OCI-LY7 (cell line): ENCODE results near the gene ZSWIM3.

Source experiments
- CTCF ChIP-seq: fragments of 200-600 bp; sonication (generic); conservative IDR thresholded peaks from 2 replicates; pipeline ENCODE4 v1.5.1; 2014; ENCODE audit warnings: mild to moderate bottlenecking, antibody characterized with exemption, low read length, moderate library complexity, mixed read lengths
- EZH2phosphoT487 ChIP-seq: fragments of 200-600 bp; sonication (generic); IDR thresholded peaks from 2 replicates; pipeline ENCODE4 v1.6.1; 2018; ENCODE audit warnings: low read depth, borderline replicate concordance, mild to moderate bottlenecking, mixed run types, antibody characterized with exemption, low read length, moderate library complexity, mixed read lengths

- no peak for TF ChIP-seq CTCF
- TF ChIP-seq EZH2phosphoT487: no peak
Observed at GRCh38 chr20:45883100-45883469, 25.7 kb downstream of the ZSWIM3 start.
